ENCODE results near the gene USP9X.

DNA sequence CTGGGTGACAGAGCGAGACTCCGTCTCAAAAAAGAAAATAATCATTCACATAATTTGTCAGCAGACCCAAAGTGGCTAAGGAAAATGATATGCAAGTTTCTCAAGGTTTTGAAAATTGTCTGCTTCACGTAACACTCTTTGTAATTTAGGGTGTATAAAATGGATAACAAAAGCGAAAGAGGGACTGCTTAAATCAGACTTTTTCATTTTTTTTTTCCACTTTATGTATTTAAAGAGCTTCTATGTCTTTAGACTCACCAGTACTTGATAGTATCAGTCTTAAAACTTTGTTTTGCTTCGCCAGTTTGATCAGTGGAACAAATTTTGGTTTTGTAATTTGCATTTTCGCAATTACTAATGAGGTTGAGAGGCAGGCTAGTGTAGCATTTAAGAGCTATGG is 34.6 kb downstream of the USP9X start:
- TF ChIP-seq CTCF (conservative IDR thresholded peaks at IDR 0.05) (no peak), ZFX (IDR thresholded peaks at IDR 0.05) (no peak)
